ENCODE data around the gene ACE. TPM values are rescaled to one million over a fixed set of nuclear protein-coding genes. Genes with fewer than 3 reads are reported as not detected.

ACE gene
- total RNA-seq: 10 to 100 TPM; 18.2 to 19.3 TPM

GRCh38 chr17:63476854-63477479 is at the start of gene ACE:
ACE (plus strand) TSS chr17:63477061; CDS start chr17:63477095, 34 bp downstream.
- no peaks in the 10 kb centered on the region for H3K36me3 Mint-ChIP-seq
- peaks cover 54% of the 10 kb centered on the region for H3K27me3 Mint-ChIP-seq
- ATAC-seq (ENCODE audit: low read depth) (peak; percentile 62), DNase-seq (peak; percentile 54)
- H3K27ac Mint-ChIP-seq: no peak within 1 kb of the TSS
- peak within 1 kb of the TSS; percentile 75 for H3K4me3 Mint-ChIP-seq
- POLR2A ChIA-PET: interaction anchor here (1.5 kb wide), 1 partner anchor 44 kb away, joined by 3 read pairs; no protein-coding TSS in a partner anchor
- peaks cover 6% of the 10 kb centered on the region for H3K4me1 Mint-ChIP-seq
- no peaks in the 10 kb centered on the region for H3K9me3 Mint-ChIP-seq

DNA sequence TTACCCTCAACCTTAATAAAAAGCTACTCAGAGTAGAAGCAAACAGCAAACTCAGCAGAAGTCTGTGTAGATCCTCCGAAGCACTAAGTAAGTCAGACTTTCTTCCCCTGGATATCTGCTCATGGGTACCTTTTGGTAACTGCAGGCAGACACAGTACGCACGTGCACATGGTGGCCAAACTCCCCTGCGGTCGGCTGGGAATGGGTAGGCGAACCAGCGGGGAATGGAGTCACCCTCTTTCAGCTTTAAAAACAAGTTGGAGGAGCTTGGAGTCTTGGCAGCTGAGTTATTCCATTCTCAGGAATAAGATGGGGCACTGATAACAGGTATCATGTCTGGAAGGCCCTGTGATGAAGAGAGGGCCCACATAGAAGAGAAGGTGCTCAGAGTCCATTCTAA is 47.1 kb upstream of the ACE start:
- Mint-ChIP-seq H3K9me3 (no peaks in the 10 kb centered on the region), H3K4me1 (peaks cover 46% of the 10 kb centered on the region), H3K27ac (no peak overlapping the region), H3K4me3 (no peak overlapping the region), H3K27me3 (no peaks in the 10 kb centered on the region), H3K36me3 (no peaks in the 10 kb centered on the region)
- POLR2A ChIA-PET: interaction anchor here (0.7 kb wide), 1 partner anchor 50 kb away, joined by 4 read pairs; no protein-coding TSS in a partner anchor
- no peak for DNase-seq
- no peak for ATAC-seq (ENCODE audit: low read depth)

GRCh38 chr17:63430223-63430622 is 46.6 kb upstream of the ACE start:
- Mint-ChIP-seq H3K4me1 (peaks cover 50% of the 10 kb centered on the region), H3K36me3 (no peaks in the 10 kb centered on the region), H3K27ac (no peak overlapping the region), H3K9me3 (no peaks in the 10 kb centered on the region), H3K4me3 (no peak overlapping the region), H3K27me3 (no peaks in the 10 kb centered on the region)
- POLR2A ChIA-PET: interaction anchor here (0.7 kb wide), 1 partner anchor 49 kb away, joined by 4 read pairs; no protein-coding TSS in a partner anchor
- no peak for DNase-seq
- no peak for ATAC-seq (ENCODE audit: low read depth)

DNA sequence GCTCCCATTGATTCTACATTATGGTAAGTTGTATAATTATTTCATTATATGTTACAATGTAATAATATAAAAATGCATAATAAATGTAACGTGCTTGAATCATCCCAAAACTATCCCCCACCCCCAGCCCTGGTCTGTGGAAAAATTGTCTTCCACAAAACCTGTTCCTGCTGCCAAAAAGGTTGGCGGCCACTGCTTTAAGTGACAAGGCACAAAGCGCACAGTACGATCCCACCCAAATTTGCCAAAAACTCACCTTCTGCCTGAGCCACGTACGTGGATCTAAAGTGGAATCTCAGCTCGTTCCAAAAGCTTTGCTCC is 45.3 kb upstream of the ACE start:
- Mint-ChIP-seq H3K36me3 (no peaks in the 10 kb centered on the region), H3K27ac (no peak overlapping the region), H3K4me3 (no peak overlapping the region), H3K9me3 (no peaks in the 10 kb centered on the region), H3K27me3 (no peaks in the 10 kb centered on the region), H3K4me1 (peaks cover 48% of the 10 kb centered on the region)
- no peak for ATAC-seq (ENCODE audit: low read depth)
- no peak for DNase-seq
- POLR2A ChIA-PET: interaction anchor here (1.1 kb wide), 1 partner anchor 11 kb away, joined by 3 read pairs; no protein-coding TSS in a partner anchor

DNA sequence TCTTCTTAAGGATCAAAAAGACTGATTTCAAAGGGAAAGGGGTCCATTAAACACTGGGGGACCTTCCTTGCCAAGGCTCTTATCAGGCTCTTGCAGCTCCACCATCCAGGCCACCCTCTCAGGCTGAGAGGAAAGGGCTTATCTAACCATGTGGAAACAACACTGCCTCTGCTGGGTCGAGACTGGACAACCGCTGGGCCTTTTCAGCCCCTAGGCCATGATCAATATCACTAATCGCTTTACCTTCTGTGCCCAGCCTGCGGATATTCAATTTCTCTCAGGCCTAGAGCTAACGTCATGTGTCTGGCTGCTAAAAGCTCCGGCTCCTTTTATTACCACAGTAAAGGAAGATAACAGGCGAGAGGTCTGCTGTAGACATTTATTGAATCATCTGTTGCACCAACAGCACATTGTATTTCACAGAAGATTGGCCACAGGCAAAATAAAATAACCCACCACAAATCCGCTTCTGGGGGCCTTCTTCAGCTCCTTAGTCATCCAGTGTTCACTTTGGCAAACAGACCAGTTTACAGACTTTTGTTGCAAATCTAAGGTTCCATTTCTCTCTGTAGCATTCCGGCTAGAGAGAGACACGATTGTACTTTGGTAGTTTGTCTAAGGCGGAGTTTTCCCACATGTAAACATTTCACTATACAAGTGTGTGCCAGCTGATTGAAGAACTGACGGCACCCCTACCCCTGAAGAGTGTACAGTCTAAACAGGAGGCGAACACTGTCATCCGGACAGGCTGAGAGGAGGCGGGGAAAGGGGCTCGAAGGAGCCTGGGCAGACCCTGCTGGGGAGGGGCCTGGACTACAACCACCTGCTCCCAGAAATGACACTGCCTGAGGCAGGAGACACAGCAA is 44.7 kb upstream of the ACE start:
- Mint-ChIP-seq H3K4me1 (peaks cover 42% of the 10 kb centered on the region), H3K36me3 (no peaks in the 10 kb centered on the region), H3K27me3 (no peaks in the 10 kb centered on the region), H3K4me3 (no peak overlapping the region), H3K9me3 (no peaks in the 10 kb centered on the region), H3K27ac (no peak overlapping the region)
- POLR2A ChIA-PET: interaction anchor here (1.1 to 1.2 kb wide), 2 partner anchors 12 to 46 kb away, joined by 3 read pairs; no protein-coding TSS in a partner anchor
- ATAC-seq (ENCODE audit: low read depth) (no peak), DNase-seq (no peak)

DNA sequence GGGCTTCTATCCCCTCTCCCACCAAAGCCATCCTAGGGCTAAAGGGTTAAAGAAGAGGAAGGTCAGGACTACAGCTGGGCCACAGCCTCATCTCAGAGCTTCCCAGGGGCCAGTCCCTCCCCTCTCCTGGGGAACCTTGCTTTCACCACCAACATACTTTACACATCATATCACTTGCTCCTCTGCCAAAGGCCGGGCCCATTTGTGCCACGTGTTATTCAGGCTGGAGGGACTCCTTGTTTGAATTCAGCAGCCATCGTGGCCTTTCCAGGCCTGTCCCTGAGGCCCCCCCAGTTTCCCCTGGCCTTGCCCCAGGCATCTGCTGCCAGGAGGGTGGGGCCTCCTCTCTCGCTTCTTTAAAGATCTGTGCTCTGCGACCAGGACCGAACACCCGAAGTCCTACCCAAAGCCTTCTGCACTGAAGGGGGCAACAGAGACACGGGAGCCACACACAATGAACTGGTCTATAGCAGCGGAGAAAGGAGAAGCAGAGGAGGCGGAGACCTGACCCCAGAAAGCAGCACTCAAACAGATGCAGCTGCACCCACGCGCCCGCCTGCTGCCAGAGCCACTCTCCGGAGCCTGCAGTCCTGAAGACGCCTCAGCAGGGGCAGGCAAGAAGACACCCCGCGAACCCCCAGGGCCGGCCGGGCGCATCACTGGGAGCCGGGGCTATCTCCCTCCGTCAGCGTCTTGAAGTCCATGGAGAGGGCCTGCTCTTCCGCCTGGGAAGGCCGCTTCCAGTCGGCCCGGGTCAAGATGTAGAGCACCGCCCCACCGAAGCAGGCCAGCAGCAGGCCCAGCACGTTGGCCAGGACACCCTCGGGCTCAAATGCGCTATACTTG is 42.9 kb upstream of the ACE start:
- ATAC-seq (ENCODE audit: low read depth) (no peak), DNase-seq (no peak)
- peaks cover 29% of the 10 kb centered on the region for H3K4me1 Mint-ChIP-seq
- H3K27ac Mint-ChIP-seq: peak overlapping the region; percentile 90
- H3K27me3 Mint-ChIP-seq: no peaks in the 10 kb centered on the region
- POLR2A ChIA-PET: interaction anchor here (0.9 to 1.7 kb wide), 6 partner anchors 11 to 267 kb away, joined by 3 to 8 read pairs (median 5); no protein-coding TSS in a partner anchor
- peak overlapping the region; percentile 13 for H3K4me3 Mint-ChIP-seq
- no peaks in the 10 kb centered on the region for H3K9me3 Mint-ChIP-seq
- H3K36me3 Mint-ChIP-seq: no peaks in the 10 kb centered on the region

GRCh38 chr17:63434951-63435571 is 41.8 kb upstream of the ACE start:
- Mint-ChIP-seq H3K27me3 (no peaks in the 10 kb centered on the region), H3K27ac (peak overlapping the region; percentile 90), H3K4me3 (peak overlapping the region; percentile 49), H3K4me1 (peaks cover 34% of the 10 kb centered on the region), H3K36me3 (no peaks in the 10 kb centered on the region), H3K9me3 (no peaks in the 10 kb centered on the region)
- DNase-seq (peak; percentile 68), ATAC-seq (ENCODE audit: low read depth) (peak; percentile 93)
- POLR2A ChIA-PET: interaction anchor here (0.6 to 1.7 kb wide), 10 partner anchors 9 to 306 kb away, joined by 3 to 8 read pairs (median 4); no protein-coding TSS in a partner anchor

GRCh38 chr17:63435681-63436522 is 41.0 kb upstream of the ACE start:
- Mint-ChIP-seq H3K27me3 (no peaks in the 10 kb centered on the region), H3K9me3 (no peaks in the 10 kb centered on the region), H3K4me3 (no peak overlapping the region), H3K27ac (peak overlapping the region; percentile 61), H3K4me1 (peaks cover 39% of the 10 kb centered on the region), H3K36me3 (no peaks in the 10 kb centered on the region)
- POLR2A ChIA-PET: interaction anchor here (0.9 to 1.7 kb wide), 7 partner anchors 9 to 305 kb away, joined by 3 to 6 read pairs (median 4); no protein-coding TSS in a partner anchor
- no peak for DNase-seq
- ATAC-seq (ENCODE audit: low read depth): no peak

- POLR2A ChIA-PET: interaction anchor here (0.9 to 1.5 kb wide), 3 partner anchors 10 to 304 kb away, joined by 3 read pairs; no protein-coding TSS in a partner anchor
- no peak for DNase-seq
- peaks cover 39% of the 10 kb centered on the region for H3K4me1 Mint-ChIP-seq
- H3K27me3 Mint-ChIP-seq: no peaks in the 10 kb centered on the region
- ATAC-seq (ENCODE audit: low read depth): no peak
- H3K9me3 Mint-ChIP-seq: no peaks in the 10 kb centered on the region
- no peaks in the 10 kb centered on the region for H3K36me3 Mint-ChIP-seq
- no peak overlapping the region for H3K4me3 Mint-ChIP-seq
- H3K27ac Mint-ChIP-seq: no peak overlapping the region
These were observed 40.2 kb upstream of the ACE start for GRCh38 chr17:63436523-63437110.

GRCh38 chr17:63437287-63438091 is 39.4 kb upstream of the ACE start:
- H3K36me3 Mint-ChIP-seq: no peaks in the 10 kb centered on the region
- POLR2A ChIA-PET: interaction anchor here (1.0 kb wide), 1 partner anchor 10 kb away, joined by 3 read pairs; no protein-coding TSS in a partner anchor
- no peak for DNase-seq
- H3K4me3 Mint-ChIP-seq: no peak overlapping the region
- H3K4me1 Mint-ChIP-seq: peaks cover 39% of the 10 kb centered on the region
- no peaks in the 10 kb centered on the region for H3K27me3 Mint-ChIP-seq
- no peaks in the 10 kb centered on the region for H3K9me3 Mint-ChIP-seq
- H3K27ac Mint-ChIP-seq: no peak overlapping the region
- ATAC-seq (ENCODE audit: low read depth): no peak
